HG03354 (cell line): ENCODE measurements around the gene PRKAR1B.
"Not testable (repeated sequence)": the region's sequence is repeated elsewhere in the genome, so short reads cannot be mapped to it uniquely, and the experiment has no call there.

ENCODE experiments used
- ATAC-seq: cut with Tn5 transposase; IDR thresholded peaks from one replicate; pipeline ENCODE4 v1.9.1; 2021; ENCODE audit warnings: mild to moderate bottlenecking; ENCODE audit not compliant: unreplicated experiment, poor library complexity, severe bottlenecking

PRKAR1B gene

GRCh38 chr7:674454-675410 is 52.3 kb downstream of the PRKAR1B start:
- ATAC-seq, result no peak

- no peak for ATAC-seq
Observed at GRCh38 chr7:673681-674453, 53.2 kb downstream of the PRKAR1B start.

GRCh38 chr7:672891-673290 is 54.2 kb downstream of the PRKAR1B start:
- no peak for ATAC-seq

DNA sequence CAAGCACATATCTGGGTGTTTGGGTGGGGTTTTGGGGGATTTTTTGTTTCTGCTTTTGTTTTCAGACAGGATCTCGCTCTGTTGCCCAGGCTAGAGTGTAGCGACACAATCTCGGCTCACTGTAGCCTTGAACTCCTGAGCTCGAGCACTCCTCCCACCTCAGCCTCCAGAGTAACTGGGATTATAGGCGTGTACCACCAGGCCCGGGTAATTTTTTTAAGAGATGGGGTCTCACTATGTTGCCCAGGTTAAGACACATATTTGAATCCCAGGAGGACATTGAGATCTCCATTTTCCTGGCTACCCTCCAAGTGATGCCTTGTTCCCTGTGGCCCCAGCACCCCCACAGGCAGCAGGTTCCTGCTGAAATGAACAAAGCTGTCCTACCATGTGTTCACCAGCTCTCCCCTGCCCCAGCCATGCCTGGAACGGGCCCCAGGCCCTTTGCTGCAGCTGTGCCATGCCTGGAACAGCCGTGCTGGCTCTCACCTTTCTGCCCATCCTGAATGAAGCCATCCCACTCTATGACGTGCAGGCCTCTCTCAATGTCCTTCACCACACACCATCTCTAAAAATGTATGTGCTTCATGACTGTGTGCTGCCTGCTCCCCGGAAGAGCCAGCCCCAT is 55.6 kb downstream of the PRKAR1B start:
- ATAC-seq, result no peak

DNA sequence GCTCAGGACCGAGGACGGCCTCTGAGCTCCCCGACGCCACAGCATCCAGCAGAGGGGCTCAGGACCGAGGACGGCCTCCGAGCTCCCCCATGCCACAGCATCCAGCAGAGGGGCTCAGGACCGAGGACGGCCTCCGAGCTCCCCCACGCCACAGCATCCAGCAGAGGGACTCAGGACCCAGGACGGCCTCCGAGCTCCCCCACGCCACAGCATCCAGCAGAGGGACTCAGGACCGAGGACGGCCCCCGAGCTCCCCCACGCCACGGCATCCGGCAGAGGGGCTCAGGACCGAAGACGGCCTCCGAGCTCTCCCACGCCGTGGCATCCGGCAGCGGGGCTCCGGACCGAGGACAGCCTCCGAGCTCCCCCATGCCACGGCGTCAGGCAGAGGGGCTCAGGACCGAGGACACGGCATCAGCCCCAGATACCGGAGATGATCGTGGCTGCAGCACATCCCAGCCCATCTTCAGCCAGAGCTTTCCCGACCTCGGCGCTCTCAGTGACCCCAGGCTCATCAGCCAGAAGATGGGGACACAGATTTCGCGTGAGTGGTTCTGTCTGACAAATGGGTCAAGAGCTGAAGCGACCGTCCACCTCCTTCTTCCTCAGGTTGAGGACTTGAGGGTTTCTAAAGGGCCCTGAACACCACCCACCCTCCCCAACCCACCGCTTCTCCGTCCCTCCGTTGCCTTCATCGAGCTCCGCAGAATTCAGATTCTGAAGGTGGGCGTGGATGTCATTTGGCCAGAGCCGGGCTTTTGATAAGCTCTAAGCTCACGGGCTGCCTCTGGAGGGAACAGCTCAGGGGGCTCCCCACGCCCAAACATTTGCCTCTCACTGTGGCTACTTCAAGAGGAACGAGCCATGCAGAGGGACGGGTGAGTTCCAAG is 56.3 kb downstream of the PRKAR1B start:
- ATAC-seq, result no peak

- ATAC-seq, result no peak
Observed at GRCh38 chr7:668958-669357, 58.1 kb downstream of the PRKAR1B start.

- ATAC-seq, result no peak
Observed at GRCh38 chr7:668139-668931, 58.7 kb downstream of the PRKAR1B start.

DNA sequence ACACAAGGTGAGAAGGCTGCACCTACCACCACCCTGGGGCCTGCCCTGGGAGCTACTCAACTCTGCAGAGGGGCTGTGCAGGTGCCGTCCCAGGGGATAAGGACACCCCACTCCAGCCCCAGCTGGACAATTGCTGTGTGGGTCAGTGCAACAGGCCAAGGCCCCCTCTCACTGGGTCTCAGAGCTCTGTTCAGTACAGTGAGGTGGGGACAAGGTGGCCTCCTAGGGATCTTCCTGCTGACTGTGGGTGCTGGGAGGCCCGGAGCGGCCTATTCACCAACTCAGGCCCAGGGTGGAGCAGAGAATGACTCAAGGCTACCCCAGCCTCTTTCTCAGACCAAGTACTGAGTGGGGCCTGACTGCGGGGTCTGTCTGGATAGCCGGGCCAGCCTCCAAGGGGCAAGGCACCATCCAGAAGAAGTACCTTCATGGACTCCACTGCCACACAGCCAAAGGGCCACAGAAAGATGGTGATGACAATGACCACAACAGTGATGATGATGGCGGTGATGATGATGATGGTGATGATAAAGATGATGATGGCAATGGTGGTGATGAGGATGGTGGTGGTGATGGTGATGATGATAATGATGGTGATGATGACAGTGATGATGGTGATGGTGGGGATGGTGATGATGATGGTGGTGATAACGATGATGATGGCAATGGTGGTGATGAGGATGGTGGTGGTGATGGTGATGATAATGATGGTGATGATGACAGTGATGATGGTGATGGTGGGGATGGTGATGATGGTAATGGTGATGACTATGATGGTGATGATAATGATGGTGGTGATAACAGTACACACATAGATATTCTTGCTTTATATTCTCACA is 60.4 kb downstream of the PRKAR1B start:
- no peak for ATAC-seq

DNA sequence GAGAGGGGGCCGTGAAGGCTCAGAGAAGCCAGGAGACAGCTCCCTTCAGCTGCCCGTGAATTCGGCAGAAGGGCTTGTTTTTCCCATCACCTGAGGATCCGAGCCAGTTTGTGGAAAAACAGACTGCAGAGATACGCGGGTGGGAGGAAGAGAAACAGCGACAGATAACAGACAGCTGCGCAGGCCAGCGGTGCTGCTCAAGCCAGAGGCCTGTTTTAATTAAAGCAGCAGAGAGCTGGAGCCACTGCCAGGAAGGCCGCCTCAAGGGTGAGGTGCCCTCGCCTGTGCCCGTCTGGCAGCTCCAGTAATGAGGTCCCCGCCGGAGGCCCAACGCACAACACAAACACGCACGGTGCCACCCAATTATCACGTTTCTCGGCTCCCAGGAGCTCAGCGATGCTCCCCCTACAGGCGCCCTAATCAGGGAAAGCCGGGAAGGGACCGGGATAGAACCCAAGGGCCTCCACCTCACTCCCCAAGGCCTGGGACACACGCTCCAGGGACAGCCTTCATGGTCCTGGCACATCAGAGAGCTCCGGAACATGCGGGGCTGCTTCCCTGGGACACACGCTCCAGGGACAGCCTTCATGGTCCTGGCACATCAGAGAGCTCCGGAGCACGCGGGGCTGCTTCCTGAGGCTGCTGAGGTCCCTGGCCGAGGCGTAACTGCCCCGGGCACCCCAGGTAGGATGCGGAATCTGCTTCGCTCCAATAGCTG is 61.2 kb downstream of the PRKAR1B start:
- no peak for ATAC-seq

DNA sequence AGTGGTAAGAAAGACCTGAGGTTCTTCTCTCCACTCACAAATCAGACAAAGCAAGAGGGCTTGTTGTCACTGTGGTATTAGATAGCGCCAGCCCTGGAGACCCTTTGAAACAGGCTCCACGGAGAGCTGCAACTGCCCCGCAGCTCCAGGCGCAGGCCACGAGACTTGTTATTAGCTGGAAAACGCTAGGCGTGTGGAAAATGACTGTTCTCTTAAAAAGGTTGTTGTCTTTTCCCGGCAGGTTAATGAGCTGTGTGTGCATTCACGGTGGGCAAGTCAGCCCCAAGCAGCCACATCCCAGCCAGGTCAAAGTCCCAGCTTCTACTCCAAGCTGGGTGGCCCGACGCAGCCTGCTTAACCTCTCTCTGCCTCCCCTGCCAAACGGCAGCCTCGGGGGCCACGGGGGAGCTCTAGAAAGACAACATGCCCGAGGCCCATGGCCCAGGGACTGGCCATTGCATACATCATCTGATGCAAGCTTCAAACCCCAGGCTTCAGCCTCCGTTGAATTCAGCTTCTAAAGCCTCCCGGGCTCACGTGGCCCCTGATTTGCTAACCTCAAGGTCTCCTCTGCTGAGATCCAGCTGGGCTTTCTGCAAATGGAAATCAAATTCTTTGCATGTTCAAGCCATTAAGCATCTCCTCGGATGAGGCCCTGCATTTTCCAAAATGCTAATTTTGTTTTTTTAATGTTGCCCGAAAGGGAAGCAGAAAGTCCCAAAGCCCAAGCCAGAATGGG is 61.9 kb downstream of the PRKAR1B start:
- ATAC-seq, result no peak

DNA sequence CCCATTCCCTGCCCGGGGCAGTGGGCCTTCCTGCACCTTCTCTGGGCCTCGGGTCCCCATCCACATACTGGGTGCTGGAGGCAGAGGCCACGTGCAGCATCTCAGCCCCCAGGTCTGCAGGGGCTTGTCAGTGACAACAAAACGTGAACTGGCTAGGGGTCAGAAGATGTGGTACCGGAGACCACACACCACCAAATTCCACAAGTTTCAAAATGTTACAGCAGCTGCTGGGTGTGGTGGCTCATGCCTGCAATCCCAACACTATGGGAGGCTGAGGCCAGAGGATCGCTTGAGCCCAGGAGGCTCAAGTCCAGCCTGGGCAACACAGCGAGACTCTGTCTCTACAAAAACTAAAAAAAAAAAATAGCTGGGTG is 62.7 kb downstream of the PRKAR1B start:
- no peak for ATAC-seq

DNA sequence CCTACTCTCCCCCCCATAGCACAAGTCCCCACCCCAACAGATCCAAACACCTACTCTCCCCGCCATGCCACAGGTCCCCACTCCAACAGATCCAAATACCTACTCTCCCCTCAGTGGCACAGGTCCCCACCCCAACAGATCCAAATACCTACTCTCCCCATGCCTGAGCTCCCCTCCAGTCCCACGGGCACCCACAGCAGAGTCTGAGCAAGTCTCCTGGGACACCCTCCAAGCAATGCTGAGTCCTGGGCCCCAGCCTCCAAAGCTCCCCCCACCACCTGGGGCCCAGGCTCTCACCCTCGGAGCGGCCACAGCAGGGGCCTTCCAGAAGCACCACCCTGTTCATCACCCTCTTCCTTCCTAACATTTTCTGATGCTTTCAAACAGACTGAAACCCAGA is 64.5 kb downstream of the PRKAR1B start:
- no peak for ATAC-seq

GRCh38 chr7:659996-660395 is 67.1 kb downstream of the PRKAR1B start:
- ATAC-seq, result no peak

GRCh38 chr7:659306-659847 is 67.7 kb downstream of the PRKAR1B start:
- no peak for ATAC-seq

DNA sequence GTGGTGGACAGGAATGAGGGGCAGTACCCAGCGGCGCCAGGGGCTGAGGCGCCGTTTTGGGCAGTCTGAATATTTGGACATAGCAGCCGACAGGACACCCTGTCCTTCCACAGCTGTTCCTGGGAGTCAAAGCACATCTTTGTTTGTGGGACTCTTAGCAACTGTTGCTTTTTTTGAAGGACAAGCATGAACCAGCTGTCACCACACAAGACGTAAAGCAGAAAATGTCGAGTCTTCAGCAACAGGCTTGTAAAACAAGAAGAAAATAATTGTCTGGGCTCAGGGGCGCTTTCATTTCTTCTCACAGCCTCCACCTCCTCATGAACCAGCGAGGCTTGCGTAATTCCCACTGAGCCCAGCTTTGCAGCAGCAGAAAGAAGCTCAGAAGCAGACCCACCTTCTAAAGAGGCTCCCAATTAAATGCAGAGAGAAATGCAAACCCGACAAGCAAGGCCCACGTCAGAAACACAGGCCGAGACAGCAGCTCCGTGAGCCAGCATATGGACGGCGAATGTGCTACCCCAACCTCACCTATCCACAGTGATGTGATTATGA is 69.4 kb downstream of the PRKAR1B start:
- ATAC-seq, result no peak

GRCh38 chr7:657010-657409 is 70.1 kb downstream of the PRKAR1B start:
- ATAC-seq, result not testable (repeated sequence)
